OCI-LY3 (cell line): ENCODE measurements around the gene TARDBP.
"Not testable (repeated sequence)": the region's sequence is repeated elsewhere in the genome, so short reads cannot be mapped to it uniquely, and the experiment has no call there.

ENCODE experiments used
- H2AFZ ChIP-seq: fragments of 200-600, 300-600 bp; shearing (Covaris generic); 2 replicates; pipeline ENCODE4 v1.6.0; 2014; ENCODE audit warnings: antibody characterized with exemption, low read depth, low read length
- H3K27ac ChIP-seq: fragments of 200-600, 300-600 bp; sonication (generic); 2 replicates; pipeline ENCODE4 v1.5.1; 2014; ENCODE audit warnings: mild to moderate bottlenecking, low read length, moderate library complexity, mixed read lengths
- H3K27me3 ChIP-seq: fragments of 200-600, 300-600 bp; sonication (generic); 2 replicates; pipeline ENCODE4 v1.6.1; 2014; ENCODE audit warnings: low read depth, low read length, mixed read lengths
- H3K36me3 ChIP-seq: fragments of 200-600, 300-600 bp; sonication (generic); replicated peaks from 2 replicates; pipeline ENCODE3; 2014; ENCODE audit warnings: low read depth, low read length, mixed read lengths
- H3K4me1 ChIP-seq: fragments of 300-600, 200-600 bp; sonication (generic); 2 replicates; pipeline ENCODE4 v1.6.1; 2014; ENCODE audit warnings: low read length, mixed read lengths
- H3K4me2 ChIP-seq: fragments of 200-600, 300-600 bp; sonication (generic); 2 replicates; pipeline ENCODE4 v1.6.1; 2014; ENCODE audit warnings: low read length, mixed read lengths
- H3K4me3 ChIP-seq: fragments of 300-600, 200-600 bp; sonication (generic); 2 replicates; pipeline ENCODE4 v1.5.1; 2014; ENCODE audit warnings: antibody characterized with exemption, mild to moderate bottlenecking, low read length, moderate library complexity
- H3K79me2 ChIP-seq: fragments of 300-600, 200-600 bp; shearing (Covaris generic); 2 replicates; pipeline ENCODE4 v1.6.1; 2014; ENCODE audit warnings: mild to moderate bottlenecking, low read length, mixed read lengths
- H3K9ac ChIP-seq: fragments of 300-600, 200-600 bp; shearing (Covaris generic); 2 replicates; pipeline ENCODE4 v1.6.0; 2014; ENCODE audit warnings: mild to moderate bottlenecking, low read length, moderate library complexity
- H3K9me3 ChIP-seq: fragments of 200-600, 300-600 bp; shearing (Covaris generic); 2 replicates; pipeline ENCODE4 v1.6.1; 2014; ENCODE audit warnings: low read length, mixed read lengths; ENCODE audit not compliant: insufficient read depth
- H4K20me1 ChIP-seq: fragments of 200-600, 300-600 bp; sonication (generic); 2 replicates; pipeline ENCODE4 v1.6.1; 2016; ENCODE audit warnings: low read length, mixed read lengths; ENCODE audit not compliant: insufficient read depth
- CTCF ChIP-seq: fragments of 200-600, 300-600 bp; sonication (generic); IDR thresholded peaks from 2 replicates; pipeline ENCODE4 v1.5.1; 2014; ENCODE audit warnings: antibody characterized with exemption, low read length, low read depth
- EZH2phosphoT487 ChIP-seq: fragments of 200-600 bp; shearing (Covaris generic); IDR thresholded peaks from 2 replicates; pipeline ENCODE4 v1.6.1; 2018; ENCODE audit warnings: antibody characterized with exemption, mixed run types, low read depth

The TARDBP gene

GRCh38 chr1:11072216-11072917, 59.9 kb downstream of the TARDBP start:
- H3K27ac ChIP-seq, result peak overlapping the region; percentile 8; the same call in 1 of the 2 replicates
- peak overlapping the region; percentile 26; the same call in 1 of the 2 replicates for H3K4me3 ChIP-seq
- H3K4me2 ChIP-seq, result peak overlapping the region; percentile 79
- no peak overlapping the region for H2AFZ ChIP-seq
- H3K9me3 ChIP-seq, result no peaks in the 10 kb centered on the region
- no peaks in the 10 kb centered on the region for H3K27me3 ChIP-seq
- no peak overlapping the region for H3K9ac ChIP-seq
- H4K20me1 ChIP-seq, result peaks cover 28% of the 10 kb centered on the region
- H3K79me2 ChIP-seq, result no peaks in the 10 kb centered on the region
- peaks cover 24% of the 10 kb centered on the region for H3K4me1 ChIP-seq
- TF ChIP-seq EZH2phosphoT487 (no peak), CTCF (peak; percentile 37)
- H3K36me3 ChIP-seq, result peaks cover 53% of the 10 kb centered on the region

GRCh38 chr1:11073398-11073797, 60.9 kb downstream of the TARDBP start:
- H3K4me2 ChIP-seq, result peak overlapping the region; percentile 79
- H3K27ac ChIP-seq, result 0 out of 2 replicates have a peak overlapping the region, but pooled peaks have one; percentile 8
- not testable (repeated sequence) for H3K79me2 ChIP-seq, H2AFZ ChIP-seq, H3K9ac ChIP-seq, H3K9me3 ChIP-seq, H3K4me3 ChIP-seq, H3K27me3 ChIP-seq
- peaks cover 24% of the 10 kb centered on the region for H3K4me1 ChIP-seq
- peaks cover 56% of the 10 kb centered on the region for H3K36me3 ChIP-seq
- peaks cover 28% of the 10 kb centered on the region for H4K20me1 ChIP-seq
